Endothelial cell of umbilical vein (primary cell): ENCODE measurements around the gene SRL. TPM values are rescaled to one million over a fixed set of nuclear protein-coding genes. Genes with fewer than 3 reads are reported as not detected.

ENCODE experiments used
- BruUV-seq: library from RNA; stranded (reverse); fragments of 400-500 nt; replicated peaks from 2 replicates; lab custom pipeline; 2021; lab: Mats Ljungman, UMichigan
- CTCF ChIA-PET: fragments of 300-600, 350-600 bp; sonication (Branson Sonifier 250); formaldehyde crosslinking; loops from one replicate; lab custom pipeline; 2021; ENCODE audit warnings: antibody characterized with exemption, inconsistent platforms; lab: Charles Lee
- POLR2A ChIA-PET: fragments of 300-600, 350-600 bp; sonication (Branson Sonifier 250); formaldehyde crosslinking; loops from one replicate; lab custom pipeline; 2021; ENCODE audit warnings: antibody characterized with exemption, inconsistent platforms; lab: Charles Lee
- DNase-seq: peaks from one replicate; pipeline ENCODE4 v3.0.0-alpha.2; 2011; ENCODE audit warnings: low read depth, low spot score
- FAIRE-seq: peaks from 2 replicates; lab custom pipeline; 2011; peaks lifted over from hg19 to GRCh38; lab: Jason Lieb, UNC
- H2AFZ ChIP-seq: 2 replicates; pipeline ENCODE4 v1.6.0; 2012; ENCODE audit warnings: low read depth, low read length, control low read depth, inconsistent platforms
- H3K27ac ChIP-seq: 2 replicates; pipeline ENCODE4 v1.5.1; 2011; ENCODE audit warnings: low read depth, mild to moderate bottlenecking, control low read depth, low read length, moderate library complexity; ENCODE audit not compliant: insufficient read depth
- H3K27me3 ChIP-seq, 2 experiments: 2 replicates each; pipeline versions ENCODE4 v1.6.0 to v1.6.1; 2011; ENCODE audit warnings: low read length in 2 of 2, mixed read lengths in 1 of 2; ENCODE audit not compliant: control insufficient read depth in 2 of 2, insufficient read depth in 2 of 2
- H3K36me3 ChIP-seq, 2 experiments: 2 replicates in 1 of 2; 3 replicates in 1 of 2; pipeline ENCODE4 v1.5.1; 2011; ENCODE audit warnings: low read length in 2 of 2, mild to moderate bottlenecking in 1 of 2, moderate library complexity in 1 of 2; ENCODE audit not compliant: control insufficient read depth in 2 of 2, insufficient read depth in 2 of 2; ENCODE audit errors: extremely low read depth in 1 of 2
- H3K4me1 ChIP-seq: 3 replicates; pipeline ENCODE4 v1.5.1; 2011; ENCODE audit warnings: mild to moderate bottlenecking, low read length; ENCODE audit not compliant: control insufficient read depth, insufficient read depth; ENCODE audit errors: extremely low read depth
- H3K4me2 ChIP-seq: 2 replicates; pipeline ENCODE4 v1.6.1; 2011; ENCODE audit warnings: low read length, control low read depth, mixed read lengths; ENCODE audit not compliant: insufficient read depth
- H3K4me3 ChIP-seq, 3 experiments: fragments of 200-600 bp in 1 of 3; sonication (generic), shearing (Covaris generic) in 1 of 3; replicated peaks in 1 of 3; 2 replicates each; pipeline ENCODE4 v1.5.1; 2011 to 2016; ENCODE audit warnings: control low read depth in 3 of 3, low read length in 3 of 3, mild to moderate bottlenecking in 2 of 3, inconsistent platforms in 1 of 3, low read depth in 1 of 3, moderate library complexity in 1 of 3; ENCODE audit not compliant: insufficient read depth in 1 of 3
- H3K79me2 ChIP-seq: 2 replicates; pipeline ENCODE4 v1.6.0; 2012; ENCODE audit warnings: low read length, inconsistent platforms; ENCODE audit not compliant: control insufficient read depth, insufficient read depth
- H3K9ac ChIP-seq: replicated peaks from 2 replicates; pipeline ENCODE3; 2011; ENCODE audit warnings: low read length, control low read depth; ENCODE audit not compliant: insufficient read depth; ENCODE audit errors: extremely low read depth
- H3K9me1 ChIP-seq: replicated peaks from 3 replicates; pipeline ENCODE4 v1.6.0; 2011; ENCODE audit warnings: mild to moderate bottlenecking, low read length; ENCODE audit not compliant: control insufficient read depth, insufficient read depth; ENCODE audit errors: extremely low read depth
- H3K9me3 ChIP-seq: replicated peaks from 2 replicates; pipeline ENCODE4 v1.5.1; 2012; ENCODE audit warnings: low read length, inconsistent platforms; ENCODE audit not compliant: control insufficient read depth, insufficient read depth
- H4K20me1 ChIP-seq: replicated peaks from 2 replicates; pipeline ENCODE3; 2011; ENCODE audit warnings: mild to moderate bottlenecking, low read length; ENCODE audit not compliant: control insufficient read depth, insufficient read depth; ENCODE audit errors: extremely low read depth
- POLR2A ChIP-seq: IDR thresholded peaks from 2 replicates; pipeline ENCODE4 v1.6.1; 2012; ENCODE audit warnings: low read depth, mild to moderate bottlenecking, control low read depth, low read length
- POLR2AphosphoS5 ChIP-seq: IDR thresholded peaks from 2 replicates; pipeline ENCODE4 v1.6.1; 2012; ENCODE audit warnings: low read depth, mild to moderate bottlenecking, control low read depth, low read length, moderate library complexity; ENCODE audit not compliant: insufficient read depth
- dilution Hi-C: fragments of 300-500 bp; cut with MboI; formaldehyde crosslinking; loops from one replicate; pipeline ENCODE4 v1.15.0; 2019; ENCODE audit warnings: low sequenced_read_pairs; ENCODE audit not compliant: extremely low pct_ligation_motif_present
- intact Hi-C: fragments of 100-400 bp; cut with micrococcal nuclease; formaldehyde crosslinking; loops from one replicate; pipeline ENCODE4 v1.10.0; 2022
- polyA plus RNA-seq, 4 experiments: library from polyadenylated mRNA; depleted of rRNA in 3 of 4; stranded (reverse) in 3 of 4; unstranded in 1 of 4; fragments of >200 nt; gene quantifications; 2 replicates each; pipeline versions ENCODE4 v1.2.1 to v1.2.3, GENCODE V29; 2011 to 2012; ENCODE audit warnings: missing spikeins in 1 of 4
- total RNA-seq: library from RNA; stranded (reverse); gene quantifications from 2 replicates; pipeline ENCODE4 v1.2.3, GENCODE V29; 2021
- TF ChIP-seq, protein P1 (sequence below), 2 donors: IDR thresholded peaks; 1 replicate in 1 of 2; 2 replicates in 1 of 2; pipeline ENCODE4 v1.5.1; 2011; ENCODE audit warnings: low read length in 2 of 2, mild to moderate bottlenecking in 2 of 2, moderate library complexity in 2 of 2, control low read depth in 1 of 2, inconsistent platforms in 1 of 2, low read depth in 1 of 2; ENCODE audit not compliant: insufficient read depth in 1 of 2; ENCODE audit errors: extremely low read depth in 1 of 2
- TF ChIP-seq, protein P2 (sequence below): IDR thresholded peaks from 2 replicates; pipeline ENCODE4 v1.6.1; 2011; ENCODE audit not compliant: insufficient read depth, insufficient read length

The SRL gene
- total and polyA plus RNA-seq, 2 donors (not counting 3 experiments of a cell fraction or from before 2014, with no cell fraction given): 0.21 to 0.29 TPM

DNA sequence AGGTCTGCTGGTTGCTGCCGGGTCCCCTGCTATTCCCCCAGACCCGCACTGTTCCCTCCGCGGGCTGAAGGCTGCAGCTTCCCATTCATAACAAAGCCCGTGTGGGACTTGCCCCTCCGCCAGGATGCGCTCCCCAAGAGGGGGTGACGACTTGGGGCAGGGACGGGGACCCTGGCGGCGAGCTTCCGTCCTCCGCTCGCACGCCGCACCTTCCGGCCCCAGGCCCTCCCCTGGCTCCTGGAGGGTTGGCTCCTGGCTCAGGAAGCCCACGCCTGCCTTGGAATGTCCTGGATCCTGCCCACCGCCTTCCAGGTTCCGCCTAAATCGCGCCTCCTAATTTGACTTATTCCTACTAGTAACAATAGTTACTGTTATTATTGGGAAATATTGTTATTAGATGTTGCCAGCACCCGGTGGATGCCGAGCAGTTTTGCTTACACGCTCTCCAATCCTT is 32.0 kb upstream of the SRL start:
- Histone ChIP-seq H3K27me3 (no peaks in the 10 kb centered on the region), H3K9me1 (no peaks in the 10 kb centered on the region), H3K36me3 (no peaks in the 10 kb centered on the region), H3K9ac (peak overlapping the region; percentile 60), H3K79me2 (peaks cover 14% of the 10 kb centered on the region), H3K27ac (peak overlapping the region; percentile 76), H3K4me2 (peak overlapping the region; percentile 93), H4K20me1 (no peaks in the 10 kb centered on the region), H3K9me3 (no peaks in the 10 kb centered on the region), H2AFZ (peak overlapping the region; percentile 89), H3K4me1 (peaks cover 15% of the 10 kb centered on the region), H3K4me3 (peak overlapping the region; percentile 43 to 58 (median 55))
- DNase-seq (peak; percentile 63), FAIRE-seq (peak; percentile 90)
- dilution Hi-C loops (no loop called here), intact Hi-C loops (loop anchor here (1.0 to 5.0 kb wide), 4 partner anchors 15 to 128 kb away; partner anchors contain the start of gene GLIS2)
- TF ChIP-seq, protein P1, sequence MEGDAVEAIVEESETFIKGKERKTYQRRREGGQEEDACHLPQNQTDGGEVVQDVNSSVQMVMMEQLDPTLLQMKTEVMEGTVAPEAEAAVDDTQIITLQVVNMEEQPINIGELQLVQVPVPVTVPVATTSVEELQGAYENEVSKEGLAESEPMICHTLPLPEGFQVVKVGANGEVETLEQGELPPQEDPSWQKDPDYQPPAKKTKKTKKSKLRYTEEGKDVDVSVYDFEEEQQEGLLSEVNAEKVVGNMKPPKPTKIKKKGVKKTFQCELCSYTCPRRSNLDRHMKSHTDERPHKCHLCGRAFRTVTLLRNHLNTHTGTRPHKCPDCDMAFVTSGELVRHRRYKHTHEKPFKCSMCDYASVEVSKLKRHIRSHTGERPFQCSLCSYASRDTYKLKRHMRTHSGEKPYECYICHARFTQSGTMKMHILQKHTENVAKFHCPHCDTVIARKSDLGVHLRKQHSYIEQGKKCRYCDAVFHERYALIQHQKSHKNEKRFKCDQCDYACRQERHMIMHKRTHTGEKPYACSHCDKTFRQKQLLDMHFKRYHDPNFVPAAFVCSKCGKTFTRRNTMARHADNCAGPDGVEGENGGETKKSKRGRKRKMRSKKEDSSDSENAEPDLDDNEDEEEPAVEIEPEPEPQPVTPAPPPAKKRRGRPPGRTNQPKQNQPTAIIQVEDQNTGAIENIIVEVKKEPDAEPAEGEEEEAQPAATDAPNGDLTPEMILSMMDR (IDR thresholded peaks at IDR 0.05; ENCODE audit: extremely low read depth in 1 of 2, insufficient read depth in 1 of 2, low read depth in 1 of 2, low read length in 2 of 2): peak; percentile 30 to 45
- TF ChIP-seq, protein P2, sequence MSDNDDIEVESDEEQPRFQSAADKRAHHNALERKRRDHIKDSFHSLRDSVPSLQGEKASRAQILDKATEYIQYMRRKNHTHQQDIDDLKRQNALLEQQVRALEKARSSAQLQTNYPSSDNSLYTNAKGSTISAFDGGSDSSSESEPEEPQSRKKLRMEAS: no peak
- peak; percentile 37 for TF ChIP-seq POLR2A
- peak; percentile 68 for TF ChIP-seq POLR2AphosphoS5
- no TSS peak for BruUV-seq
- CTCF ChIA-PET: interaction anchor here (0.6 to 3.5 kb wide), 22 partner anchors 10 to 129 kb away, joined by 3 to 39 read pairs (median 8); partner anchors contain the start of genes GLIS2 and PAM16
- POLR2A ChIA-PET: interaction anchor here (1.5 kb wide), 1 partner anchor 66 kb away, joined by 3 read pairs; no protein-coding TSS in a partner anchor
